Endothelial cell (in vitro differentiated cells): ENCODE measurements around the gene GPS1. TPM values are rescaled to one million over a fixed set of nuclear protein-coding genes. Genes with fewer than 3 reads are reported as not detected.

ENCODE experiments used
- DNase-seq: peaks from one replicate; pipeline ENCODE4 v3.0.0; 2021; ENCODE audit warnings: low spot score
- H3K27ac Mint-ChIP-seq: one replicate; pipeline ENCODE4 v1.8.0; 2021; ENCODE audit warnings: mixed read lengths, inconsistent platforms; ENCODE audit not compliant: unreplicated experiment
- H3K27me3 Mint-ChIP-seq: one replicate; pipeline ENCODE4 v1.8.0; 2021; ENCODE audit warnings: mild to moderate bottlenecking, moderate library complexity, mixed read lengths, inconsistent platforms; ENCODE audit not compliant: unreplicated experiment
- H3K36me3 Mint-ChIP-seq: one replicate; pipeline ENCODE4 v1.8.0; 2021; ENCODE audit warnings: mild to moderate bottlenecking, low read depth, mixed read lengths, inconsistent platforms; ENCODE audit not compliant: unreplicated experiment
- H3K4me1 Mint-ChIP-seq: one replicate; pipeline ENCODE4 v1.8.0; 2021; ENCODE audit warnings: mild to moderate bottlenecking, mixed read lengths, inconsistent platforms; ENCODE audit not compliant: unreplicated experiment
- H3K4me3 Mint-ChIP-seq: one replicate; pipeline ENCODE4 v1.8.0; 2021; ENCODE audit warnings: mild to moderate bottlenecking, mixed read lengths, inconsistent platforms; ENCODE audit not compliant: unreplicated experiment
- H3K9me3 Mint-ChIP-seq: one replicate; pipeline ENCODE4 v1.8.0; 2021; ENCODE audit warnings: mixed read lengths, inconsistent platforms; ENCODE audit not compliant: unreplicated experiment
- long read RNA-seq: library from polyadenylated mRNA; unstranded; transcript quantifications from one replicate; pipeline ENCODE4 v2.0.0, GENCODE V29; 2020; ENCODE audit not compliant: unreplicated experiment
- total RNA-seq: library from RNA; stranded (reverse); fragmentation: NEBNext Ultra II Directional; extraction: Animal tissue kit (Norgen Biotek cat#: 25700); gene quantifications from one replicate; pipeline ENCODE4 v1.2.1, GENCODE V29; 2021; ENCODE audit not compliant: unreplicated experiment
- TF ChIP-seq, protein P1 (sequence below): fragments of 200-600 bp; sonication (generic); IDR thresholded peaks from one replicate; pipeline ENCODE4 v1.5.0; 2021; ENCODE audit warnings: antibody characterized with exemption; ENCODE audit not compliant: unreplicated experiment

The GPS1 gene
- 80.0 TPM for total RNA-seq
- long read RNA-seq, transcript GPS1-208 (13 exons, 1,874 nt), result major isoform, 56 of 99 reads
- long read RNA-seq, transcript GPS1-226 (13 exons, 1,839 nt), result minor isoform, 9 of 99 reads
- long read RNA-seq, transcript GPS1-201 (13 exons, 1,842 nt), result minor isoform, 6 of 99 reads
- long read RNA-seq, partial matches to known transcripts, result 8 of 99 reads
- long read RNA-seq, other reads (novel, unspliced or antisense), result 15 of 99 reads

DNA sequence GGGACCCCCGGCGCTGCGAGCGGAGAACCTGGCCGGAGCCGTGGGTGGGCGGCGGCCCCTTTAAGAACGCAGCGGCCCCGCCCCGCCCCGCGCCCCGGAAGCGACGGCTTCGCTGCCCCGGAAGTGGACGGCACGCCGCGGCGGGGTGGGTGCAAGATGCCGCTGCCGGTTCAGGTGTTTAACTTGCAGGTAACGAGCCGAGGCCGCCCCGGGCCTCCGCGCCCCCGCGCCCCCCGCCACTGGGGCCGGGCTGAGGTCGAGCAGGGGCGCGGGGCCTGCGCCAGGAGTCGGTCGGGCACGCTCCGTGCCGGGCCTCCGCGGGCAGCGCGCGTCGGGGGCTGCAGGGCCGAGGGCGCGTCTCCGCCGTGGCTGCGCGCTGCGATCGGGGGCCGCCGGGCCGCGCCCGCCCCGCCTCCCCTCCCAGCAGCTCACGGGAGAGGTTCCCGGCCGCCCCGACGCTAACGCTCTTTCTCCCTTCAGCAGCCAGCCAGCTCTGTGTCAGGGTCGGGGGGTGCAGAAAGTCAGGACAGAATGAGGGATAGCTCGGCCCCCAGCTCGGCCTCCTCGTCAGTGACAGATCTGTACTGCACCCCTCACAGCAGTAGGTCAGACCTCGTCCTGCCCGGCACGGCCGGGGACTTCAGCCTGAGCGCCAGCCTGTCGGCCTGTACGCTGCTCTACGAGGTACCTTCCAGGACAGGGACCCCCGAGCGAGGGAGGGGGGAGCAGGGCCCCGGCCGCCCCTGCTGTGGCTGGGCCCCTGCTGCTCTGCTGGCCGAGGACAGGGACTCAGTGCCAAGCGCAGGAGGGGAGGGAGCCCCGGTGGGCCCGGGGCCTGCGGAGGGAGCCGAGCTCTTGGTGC lies at the start of gene GPS1, which contains the start of gene RFNG:
TSS of gene GPS1 (plus strand) at position 123 of the 862 bp plus-strand sequence. CDS start at position 157, 34 bp downstream.
TSS of gene RFNG (minus strand) at position 36 of the 862 bp plus-strand sequence. CDS start 45 bp downstream, outside the sequence.
- Mint-ChIP-seq H3K27me3 (peaks cover 9% of the 10 kb centered on the region), H3K4me3 (peak within 1 kb of the TSS; percentile 96), H3K36me3 (peaks cover 8% of the 10 kb centered on the region)

DNA sequence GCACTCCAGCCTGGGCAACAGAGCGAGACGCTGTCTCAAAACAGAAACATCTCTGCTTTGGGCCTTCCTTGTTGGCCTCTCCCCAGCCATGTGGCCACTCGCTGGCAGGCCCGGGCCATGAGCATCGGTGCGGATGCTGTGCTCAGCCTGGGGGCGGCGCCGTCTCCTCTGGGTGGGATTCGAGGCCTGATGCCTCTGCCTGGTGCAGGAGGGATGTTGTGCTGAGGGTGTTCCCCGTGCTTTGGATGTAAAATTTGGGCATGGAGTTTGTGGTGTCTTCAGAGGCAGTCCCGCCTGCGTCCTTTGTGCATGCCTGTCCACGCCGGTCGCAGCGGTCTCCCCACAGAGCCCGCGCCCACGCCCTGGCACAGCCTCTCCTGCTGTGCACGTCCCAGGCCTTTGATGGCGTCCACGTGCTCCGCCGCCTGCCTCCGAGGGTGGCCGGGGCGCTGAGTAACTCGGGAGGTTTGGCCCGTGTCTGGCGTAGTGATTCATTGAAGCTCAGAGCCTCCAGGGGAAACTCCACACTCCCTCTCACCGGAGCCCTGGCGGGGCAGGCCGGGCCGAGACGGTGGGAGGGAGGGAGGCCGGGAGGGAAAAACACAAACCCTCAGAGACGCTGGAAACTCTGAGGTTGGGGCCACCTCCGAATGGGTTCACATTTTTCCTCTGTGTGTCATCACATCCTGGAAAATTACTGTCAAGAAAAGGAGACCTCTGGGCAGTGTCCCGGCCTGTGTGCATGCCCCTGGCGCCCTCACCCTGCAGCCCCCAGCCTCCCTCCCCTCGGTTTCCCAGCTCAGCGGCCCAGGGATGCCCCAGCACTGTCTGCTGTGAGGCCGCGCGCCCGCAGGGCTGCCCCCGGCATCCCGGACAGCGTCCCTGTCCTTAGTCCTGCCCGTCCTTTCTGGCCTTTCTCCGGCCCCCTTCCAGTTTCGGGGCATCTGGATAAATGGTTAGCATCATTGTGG lies 48.0 kb upstream of the GPS1 start:
- H3K4me1 Mint-ChIP-seq, result peaks cover 4% of the 10 kb centered on the region
- DNase-seq, result no peak
- H3K27ac Mint-ChIP-seq, result no peak overlapping the region
- no peaks in the 10 kb centered on the region for H3K9me3 Mint-ChIP-seq
- TF ChIP-seq, protein P1, sequence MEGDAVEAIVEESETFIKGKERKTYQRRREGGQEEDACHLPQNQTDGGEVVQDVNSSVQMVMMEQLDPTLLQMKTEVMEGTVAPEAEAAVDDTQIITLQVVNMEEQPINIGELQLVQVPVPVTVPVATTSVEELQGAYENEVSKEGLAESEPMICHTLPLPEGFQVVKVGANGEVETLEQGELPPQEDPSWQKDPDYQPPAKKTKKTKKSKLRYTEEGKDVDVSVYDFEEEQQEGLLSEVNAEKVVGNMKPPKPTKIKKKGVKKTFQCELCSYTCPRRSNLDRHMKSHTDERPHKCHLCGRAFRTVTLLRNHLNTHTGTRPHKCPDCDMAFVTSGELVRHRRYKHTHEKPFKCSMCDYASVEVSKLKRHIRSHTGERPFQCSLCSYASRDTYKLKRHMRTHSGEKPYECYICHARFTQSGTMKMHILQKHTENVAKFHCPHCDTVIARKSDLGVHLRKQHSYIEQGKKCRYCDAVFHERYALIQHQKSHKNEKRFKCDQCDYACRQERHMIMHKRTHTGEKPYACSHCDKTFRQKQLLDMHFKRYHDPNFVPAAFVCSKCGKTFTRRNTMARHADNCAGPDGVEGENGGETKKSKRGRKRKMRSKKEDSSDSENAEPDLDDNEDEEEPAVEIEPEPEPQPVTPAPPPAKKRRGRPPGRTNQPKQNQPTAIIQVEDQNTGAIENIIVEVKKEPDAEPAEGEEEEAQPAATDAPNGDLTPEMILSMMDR, result no peak
- no peaks in the 10 kb centered on the region for H3K36me3 Mint-ChIP-seq
- no peak overlapping the region for H3K4me3 Mint-ChIP-seq
- peaks cover 6% of the 10 kb centered on the region for H3K27me3 Mint-ChIP-seq

More for the DNA sequence above, at the start of gene GPS1, which contains the start of gene RFNG:
- H3K9me3 Mint-ChIP-seq, result no peaks in the 10 kb centered on the region
- no peak for DNase-seq
- H3K4me1 Mint-ChIP-seq, result no peaks in the 10 kb centered on the region
- H3K27ac Mint-ChIP-seq, result no peak within 1 kb of the TSS
- TF ChIP-seq, protein P1, result no peak

DNA sequence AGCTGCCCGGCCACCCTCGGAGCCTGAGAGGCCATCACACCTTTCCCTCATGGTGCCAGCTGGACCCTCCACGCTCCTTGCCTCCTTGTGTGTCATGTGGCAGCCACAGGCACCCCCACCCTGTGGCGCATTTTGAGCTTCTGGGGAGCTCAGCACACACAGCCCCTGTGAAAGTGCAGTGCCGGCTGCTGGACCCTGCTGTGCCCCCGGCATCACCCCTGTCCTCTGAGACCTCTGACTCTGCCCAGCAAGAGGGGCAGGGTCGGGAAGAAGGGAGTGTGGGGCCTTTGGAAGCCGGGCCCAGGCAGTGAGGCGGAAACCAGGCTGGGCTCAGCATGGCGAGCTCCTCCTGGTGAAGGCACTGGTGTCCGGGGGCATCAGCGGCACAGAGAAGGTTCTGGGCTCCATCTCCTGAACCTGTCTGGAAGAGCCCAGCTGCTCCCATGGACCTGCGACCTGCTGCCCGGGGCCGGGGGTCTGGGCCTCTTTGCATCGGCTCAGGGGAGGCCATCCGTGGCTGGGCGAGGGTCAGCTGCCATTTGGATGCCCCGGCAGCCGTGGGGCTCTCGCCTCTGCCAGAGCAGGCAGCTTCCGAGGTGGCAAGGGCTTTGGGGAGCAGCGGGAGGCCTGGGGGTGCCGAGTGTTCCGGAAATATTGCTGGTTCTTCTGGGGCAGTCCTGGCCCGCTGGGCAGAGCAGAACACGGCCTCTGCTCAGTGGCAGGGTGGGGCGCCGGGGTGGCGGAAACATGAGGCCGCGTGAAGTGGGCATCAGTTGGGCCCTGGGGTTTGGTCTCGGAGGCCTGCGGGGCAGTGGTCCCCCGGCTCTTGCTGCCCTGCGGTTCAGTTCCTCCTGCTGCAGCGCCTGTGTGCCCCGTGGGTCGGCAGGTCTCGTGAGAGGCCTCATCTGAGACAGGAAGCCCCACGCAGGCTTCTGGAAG lies 46.9 kb upstream of the GPS1 start:
- no peaks in the 10 kb centered on the region for H3K36me3 Mint-ChIP-seq
- peaks cover 6% of the 10 kb centered on the region for H3K27me3 Mint-ChIP-seq
- H3K4me3 Mint-ChIP-seq, result no peak overlapping the region
- DNase-seq, result no peak
- TF ChIP-seq, protein P1, result no peak
- H3K4me1 Mint-ChIP-seq, result peaks cover 4% of the 10 kb centered on the region
- no peak overlapping the region for H3K27ac Mint-ChIP-seq
- no peaks in the 10 kb centered on the region for H3K9me3 Mint-ChIP-seq

DNA sequence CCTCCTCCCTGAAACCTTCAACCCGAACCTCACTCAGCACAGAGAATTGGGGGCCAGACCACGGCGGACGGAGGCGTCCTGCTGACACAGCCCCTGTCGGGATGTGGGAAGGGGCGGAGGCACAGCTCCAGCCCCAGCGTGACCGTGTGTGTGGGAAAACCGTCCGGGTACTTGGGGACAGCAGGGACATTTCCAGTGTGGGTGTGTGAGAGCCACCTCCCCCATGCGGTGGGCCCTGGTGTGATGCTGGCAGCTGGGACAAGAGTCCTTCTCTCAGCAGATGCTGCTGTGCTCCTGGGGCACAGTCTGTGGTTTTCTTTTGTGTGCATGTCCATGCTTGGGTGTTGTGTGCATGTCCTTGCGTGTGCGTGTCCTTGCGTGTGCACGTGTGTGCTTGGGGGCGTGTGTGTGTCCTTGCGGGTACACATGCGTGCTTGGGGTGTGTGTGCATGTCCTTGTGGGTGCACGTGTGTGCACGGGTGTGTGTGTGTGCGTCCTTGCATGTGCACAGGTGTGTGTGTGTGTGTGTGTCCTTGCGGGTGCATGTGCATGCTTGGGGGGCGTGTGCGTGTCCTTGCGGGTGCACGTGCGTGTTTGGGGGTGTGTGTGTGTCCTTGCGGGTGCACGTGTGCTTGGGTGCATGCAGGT lies 45.9 kb upstream of the GPS1 start:
- peak overlapping the region; percentile 43 for H3K27ac Mint-ChIP-seq
- TF ChIP-seq, protein P1, result no peak
- no peaks in the 10 kb centered on the region for H3K36me3 Mint-ChIP-seq
- no peaks in the 10 kb centered on the region for H3K9me3 Mint-ChIP-seq
- H3K4me3 Mint-ChIP-seq, result no peak overlapping the region
- no peak for DNase-seq
- peaks cover 8% of the 10 kb centered on the region for H3K27me3 Mint-ChIP-seq
- H3K4me1 Mint-ChIP-seq, result peaks cover 4% of the 10 kb centered on the region
